Measurements from ENCODE around the gene BATF3.

BATF3 gene

GRCh38 chr1:212700892-212701819 lies 1.5 kb upstream of the BATF3 start:
- H3K4me3 ChIP-seq (ENCODE audit: low read depth, low read length), result peak overlapping the region; percentile 52
- peaks cover 35% of the 10 kb centered on the region for H3K27me3 ChIP-seq
- peak; percentile 51 for DNase-seq

GRCh38 chr1:212700223-212700891 lies 717 bp upstream of the BATF3 start:
- DNase-seq, result peak; percentile 35
- H3K9me3 ChIP-seq, result no peaks in the 10 kb centered on the region
- peaks cover 9% of the 10 kb centered on the region; the same call in 1 of the 2 replicates for H3K4me1 ChIP-seq
- H3K27me3 ChIP-seq, result peaks cover 35% of the 10 kb centered on the region
- H3K4me3 ChIP-seq (ENCODE audit: low read depth, low read length), result peak overlapping the region; percentile 52
- no peak for TF ChIP-seq CTCF (IDR thresholded peaks at IDR 0.05; ENCODE audit: low read depth, low read length)
- H3K36me3 ChIP-seq, result no peaks in the 10 kb centered on the region

More at GRCh38 chr1:212700892-212701819, 1.5 kb upstream of the BATF3 start:
- no peaks in the 10 kb centered on the region for H3K9me3 ChIP-seq
- peaks cover 9% of the 10 kb centered on the region; the same call in 1 of the 2 replicates for H3K4me1 ChIP-seq
- TF ChIP-seq CTCF (IDR thresholded peaks at IDR 0.05; ENCODE audit: low read depth, low read length), result peak; percentile 20
- no peaks in the 10 kb centered on the region for H3K36me3 ChIP-seq

- H3K4me1 ChIP-seq, result peaks cover 9% of the 10 kb centered on the region; the same call in 1 of the 2 replicates
- H3K36me3 ChIP-seq, result no peaks in the 10 kb centered on the region
- peak overlapping the region; percentile 43 for H3K4me3 ChIP-seq (ENCODE audit: low read depth, low read length)
- H3K9me3 ChIP-seq, result no peaks in the 10 kb centered on the region
- peak; percentile 56 for TF ChIP-seq CTCF (IDR thresholded peaks at IDR 0.05; ENCODE audit: low read depth, low read length)
- peak; percentile 65 for DNase-seq
- H3K27me3 ChIP-seq, result peaks cover 35% of the 10 kb centered on the region
Measured at GRCh38 chr1:212699104-212699624, 476 bp downstream of the BATF3 start.

- Histone ChIP-seq H3K4me3 (ENCODE audit: low read depth, low read length) (peak overlapping the region; percentile 43), H3K27me3 (peaks cover 35% of the 10 kb centered on the region), H3K36me3 (no peaks in the 10 kb centered on the region), H3K9me3 (no peaks in the 10 kb centered on the region), H3K4me1 (peaks cover 9% of the 10 kb centered on the region; the same call in 1 of the 2 replicates)
- DNase-seq, result no peak
- TF ChIP-seq CTCF (IDR thresholded peaks at IDR 0.05; ENCODE audit: low read depth, low read length), result no peak
Measured at GRCh38 chr1:212698467-212699103, 1.1 kb downstream of the BATF3 start.

- Histone ChIP-seq H3K4me3 (ENCODE audit: low read depth, low read length) (no peak overlapping the region), H3K27me3 (peaks cover 35% of the 10 kb centered on the region), H3K36me3 (no peaks in the 10 kb centered on the region), H3K9me3 (no peaks in the 10 kb centered on the region), H3K4me1 (peaks cover 9% of the 10 kb centered on the region; the same call in 1 of the 2 replicates)
- TF ChIP-seq CTCF (IDR thresholded peaks at IDR 0.05; ENCODE audit: low read depth, low read length), result no peak
- no peak for DNase-seq
Measured at GRCh38 chr1:212696721-212697331, 2.8 kb downstream of the BATF3 start.
